ENCODE data around the gene PRR33.

DNA sequence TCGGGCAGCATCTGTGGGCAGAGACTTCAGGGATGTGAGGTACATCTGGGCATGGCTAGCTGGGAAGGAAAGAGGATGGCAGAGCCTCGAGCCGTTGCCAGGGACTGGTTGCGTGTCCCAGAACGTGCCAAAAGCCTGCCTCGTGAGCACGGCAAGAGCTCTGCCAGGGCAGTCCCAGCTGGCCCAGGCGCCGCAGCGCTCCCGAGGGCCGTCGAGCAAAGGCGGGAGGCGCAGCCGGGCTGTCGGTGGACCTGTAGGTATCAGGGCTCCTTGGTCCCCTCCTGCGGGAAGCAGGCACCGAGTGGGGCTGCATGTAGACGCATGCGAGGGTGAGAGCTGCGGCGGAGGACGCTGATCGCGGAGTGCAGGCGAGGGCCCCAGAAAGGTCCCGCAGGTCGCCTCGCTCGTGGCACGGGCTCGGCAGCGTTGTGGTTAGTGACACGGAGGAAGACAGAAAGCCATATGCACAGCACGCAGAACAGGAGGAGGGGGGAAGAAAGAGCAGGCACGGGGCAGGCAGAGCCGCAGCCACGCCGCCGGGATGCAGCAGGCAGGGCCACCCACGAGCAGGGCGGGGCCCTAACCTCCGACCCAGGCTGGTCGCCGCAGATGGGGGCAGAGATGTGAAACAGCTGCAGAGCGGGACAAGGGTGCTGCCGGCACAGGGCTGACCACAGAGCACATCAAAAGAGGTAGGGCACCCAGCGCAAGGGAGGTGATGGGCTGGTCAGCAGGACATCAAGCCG is 20.8 kb downstream of the PRR33 start:
- TF ChIP-seq, protein P1, sequence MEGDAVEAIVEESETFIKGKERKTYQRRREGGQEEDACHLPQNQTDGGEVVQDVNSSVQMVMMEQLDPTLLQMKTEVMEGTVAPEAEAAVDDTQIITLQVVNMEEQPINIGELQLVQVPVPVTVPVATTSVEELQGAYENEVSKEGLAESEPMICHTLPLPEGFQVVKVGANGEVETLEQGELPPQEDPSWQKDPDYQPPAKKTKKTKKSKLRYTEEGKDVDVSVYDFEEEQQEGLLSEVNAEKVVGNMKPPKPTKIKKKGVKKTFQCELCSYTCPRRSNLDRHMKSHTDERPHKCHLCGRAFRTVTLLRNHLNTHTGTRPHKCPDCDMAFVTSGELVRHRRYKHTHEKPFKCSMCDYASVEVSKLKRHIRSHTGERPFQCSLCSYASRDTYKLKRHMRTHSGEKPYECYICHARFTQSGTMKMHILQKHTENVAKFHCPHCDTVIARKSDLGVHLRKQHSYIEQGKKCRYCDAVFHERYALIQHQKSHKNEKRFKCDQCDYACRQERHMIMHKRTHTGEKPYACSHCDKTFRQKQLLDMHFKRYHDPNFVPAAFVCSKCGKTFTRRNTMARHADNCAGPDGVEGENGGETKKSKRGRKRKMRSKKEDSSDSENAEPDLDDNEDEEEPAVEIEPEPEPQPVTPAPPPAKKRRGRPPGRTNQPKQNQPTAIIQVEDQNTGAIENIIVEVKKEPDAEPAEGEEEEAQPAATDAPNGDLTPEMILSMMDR (IDR thresholded peaks at IDR 0.05): no peak
- TF ChIP-seq EP300 (IDR thresholded peaks at IDR 0.05): no peak
